K562 (cell line): ENCODE results near the gene FAM204A. TPM values are rescaled to one million over a fixed set of nuclear protein-coding genes. Genes with fewer than 3 reads are reported as not detected.

Experiments used
- ATAC-seq: fragments of 200-7000 bp; cut with Tn5 transposase; 3 replicates; pipeline ENCODE4 v1.9.1; 2020; ENCODE audit warnings: moderate library complexity
- BruUV-seq: library from RNA; stranded (reverse); fragments of 400-500 nt; replicated peaks from 2 replicates; lab custom pipeline; 2021; lab: Mats Ljungman, UMichigan
- CTCF ChIA-PET: fragments of 300-600 bp; formaldehyde crosslinking; extraction: SDS; loops from one replicate; lab custom pipeline; 2021; ENCODE audit warnings: low intra/inter-chr PET ratio; lab: Yijun Ruan, JAX
- POLR2A ChIA-PET: fragments of 300-600, 350-650 bp; sonication (Branson Sonifier 250); formaldehyde crosslinking; extraction: SDS; loops from one replicate; lab custom pipeline; 2021; ENCODE audit warnings: antibody characterized with exemption, inconsistent platforms; lab: Yijun Ruan, JAX
- DNase-seq, 4 experiments: peaks; one replicate each; pipeline versions ENCODE4 v3.0.0 to v3.0.0-alpha.2; 2011 to 2018; ENCODE audit warnings: low spot score in 3 of 4, mixed read lengths in 3 of 4; ENCODE audit errors: extremely low read depth in 1 of 4
- FAIRE-seq: peaks from 2 replicates; lab custom pipeline; 2011; peaks lifted over from hg19 to GRCh38; lab: Jason Lieb, UNC
- H2AFZ ChIP-seq: 2 replicates; pipeline ENCODE4 v1.6.0; 2011; ENCODE audit warnings: low read depth, low read length, control low read depth, inconsistent platforms
- H3K27ac ChIP-seq: fragments of 200-600 bp; 3 replicates; pipeline ENCODE4 v1.8.0; 2011; ENCODE audit warnings: low read depth, mild to moderate bottlenecking, control low read depth, inconsistent platforms, low read length, moderate library complexity, mixed read lengths; ENCODE audit errors: extremely low read depth
- H3K27me3 ChIP-seq, 2 experiments: fragments of 300-600 bp in 1 of 2; 2 replicates in 1 of 2; 3 replicates in 1 of 2; pipeline versions ENCODE4 v1.6.0 to v1.8.0; 2011; ENCODE audit warnings: inconsistent platforms in 2 of 2, low read length in 2 of 2, mild to moderate bottlenecking in 1 of 2, mixed read lengths in 1 of 2, moderate library complexity in 1 of 2; ENCODE audit not compliant: control insufficient read depth in 2 of 2, insufficient read depth in 2 of 2
- H3K36me3 ChIP-seq: fragments of 300-600 bp; 3 replicates; pipeline ENCODE4 v1.8.0; 2011; ENCODE audit warnings: mild to moderate bottlenecking, low read length, inconsistent platforms; ENCODE audit not compliant: control insufficient read depth, insufficient read depth
- H3K4me1 ChIP-seq, 2 experiments: fragments of 200-600 bp in 1 of 2; replicated peaks in 1 of 2; 2 replicates in 1 of 2; 3 replicates in 1 of 2; pipeline versions ENCODE4 v1.5.1 to v1.8.0; 2011; ENCODE audit warnings: inconsistent platforms in 2 of 2, low read length in 2 of 2, mild to moderate bottlenecking in 1 of 2, mixed read lengths in 1 of 2, moderate library complexity in 1 of 2; ENCODE audit not compliant: control insufficient read depth in 2 of 2, insufficient read depth in 2 of 2
- H3K4me2 ChIP-seq: 2 replicates; pipeline ENCODE4 v1.6.1; 2011; ENCODE audit warnings: low read length, control low read depth, inconsistent platforms, mixed read lengths; ENCODE audit not compliant: insufficient read depth
- H3K4me3 ChIP-seq: fragments of 200-600 bp; sonication (generic), shearing (Covaris generic); 2 replicates; pipeline ENCODE4 v1.5.1; 2016; ENCODE audit warnings: control low read depth, inconsistent platforms
- H3K79me2 ChIP-seq: fragments of 200-600 bp; 3 replicates; pipeline ENCODE4 v1.8.0; 2011; ENCODE audit warnings: low read length, inconsistent platforms; ENCODE audit not compliant: control insufficient read depth, insufficient read depth
- H3K9ac ChIP-seq, 2 experiments: 2 replicates each; pipeline versions ENCODE4 v1.6.0 to v1.6.1; 2011; ENCODE audit warnings: low read depth in 2 of 2, low read length in 2 of 2, control low read depth in 1 of 2, inconsistent platforms in 1 of 2, mild to moderate bottlenecking in 1 of 2, mixed read lengths in 1 of 2; ENCODE audit not compliant: insufficient read depth in 1 of 2
- H3K9me1 ChIP-seq: one replicate; pipeline ENCODE4 v1.6.0; 2011; ENCODE audit warnings: inconsistent platforms, mild to moderate bottlenecking, low read length, moderate library complexity; ENCODE audit not compliant: control insufficient read depth, insufficient read depth
- H3K9me3 ChIP-seq: replicated peaks from 2 replicates; pipeline ENCODE4 v1.5.1; 2011; ENCODE audit warnings: low read depth, low read length, inconsistent platforms; ENCODE audit not compliant: control insufficient read depth, insufficient read depth
- H4K20me1 ChIP-seq: replicated peaks from 2 replicates; pipeline ENCODE4 v1.6.1; 2011; ENCODE audit warnings: low read length, inconsistent platforms, mixed read lengths; ENCODE audit not compliant: control insufficient read depth, insufficient read depth
- ESRRA ChIP-seq: fragments of 450-650 bp; IDR thresholded peaks from 2 replicates; pipeline ENCODE4 v1.6.1; 2014; ENCODE audit warnings: low read depth, mild to moderate bottlenecking, moderate library complexity, borderline replicate concordance
- ETS2 ChIP-seq: IDR thresholded peaks from 2 replicates; pipeline ENCODE4 v1.6.1; 2016; ENCODE audit warnings: borderline replicate concordance, missing genetic modification characterization, mild to moderate bottlenecking, moderate library complexity, missing compliant biosample characterization; ENCODE audit not compliant: poor library complexity, severe bottlenecking
- HNRNPH1 ChIP-seq: fragments of 200-400 bp; formaldehyde crosslinking; optimal IDR thresholded peaks from 2 replicates; pipeline ENCODE3; 2017; ENCODE audit warnings: low read depth, mild to moderate bottlenecking, low read length, moderate library complexity
- PHF20 ChIP-seq: fragments of 450-650 bp; IDR thresholded peaks from 2 replicates; pipeline ENCODE4 v1.6.1; 2018; ENCODE audit not compliant: partially characterized antibody
- ZNF324 ChIP-seq: fragments of 250-450 bp; sonication (Bioruptor Pico); IDR thresholded peaks from 2 replicates; pipeline ENCODE4 v1.4.0; 2020; ENCODE audit warnings: mild to moderate bottlenecking
- ZSCAN32 ChIP-seq: fragments of 450-650 bp; formaldehyde crosslinking; IDR thresholded peaks from 2 replicates; pipeline ENCODE4 v1.4.0; 2020; ENCODE audit warnings: mild to moderate bottlenecking, moderate library complexity
- WGBS: fragments of 100-300 bp; shearing (Covaris generic); methylation state at CpG from one replicate; pipeline ENCODE4 v1.1.6; 2016; ENCODE audit warnings: low coverage, mixed read lengths; ENCODE audit not compliant: insufficient coverage; ENCODE audit errors: missing lambda C conversion rate; 5-methylcytosine and 5-hydroxymethylcytosine counted together
- in situ Hi-C: fragments of 300-500 bp; cut with MboI; formaldehyde crosslinking; loops from 4 replicates; pipeline ENCODE4 v1.15.0; 2018; ENCODE audit warnings: inconsistent platforms, mixed read lengths
- intact Hi-C: fragments of 100-400 bp; cut with micrococcal nuclease; formaldehyde crosslinking; loops from 2 replicates; pipeline ENCODE4 v1.14.2; 2022
- polyA plus RNA-seq, 8 experiments: library from polyadenylated mRNA; depleted of rRNA in 4 of 8; stranded (reverse) in 5 of 8; unstranded in 3 of 8; fragments of >200 nt; fragmentation: Nextera tagmentation in 2 of 8; fragmentation: Illumina TruSeq in 1 of 8; extraction: Ambion mirVana in 2 of 8; extraction: Trizol in 1 of 8; gene quantifications; 2 replicates each; pipeline versions ENCODE4 v1.2.1 to v1.2.3, GENCODE V29; 2011 to 2014; ENCODE audit warnings: inconsistent platforms in 1 of 8, missing spikeins in 1 of 8
- total RNA-seq, 7 experiments: library from RNA; depleted of rRNA in 6 of 7; stranded (reverse); fragments of >200 nt in 6 of 7; fragmentation: Illumina TruSeq in 2 of 7; extraction: Trizol in 2 of 7; gene quantifications; 2 replicates each; pipeline versions ENCODE4 v1.2.1 to v1.2.3, GENCODE V29; 2011 to 2021; ENCODE audit warnings: low replicate concordance in 1 of 7
- TF ChIP-seq, protein P1 (sequence below): fragments of 250-450 bp; sonication (Bioruptor Pico); IDR thresholded peaks from 2 replicates; pipeline ENCODE4 v1.6.1; 2021; ENCODE audit warnings: mild to moderate bottlenecking
- TF ChIP-seq, protein P2 (sequence below), 2 experiments: fragments of 200-800 bp in 1 of 2; sonication (Bioruptor generic) in 1 of 2; sonication (generic) in 1 of 2; formaldehyde crosslinking in 1 of 2; IDR thresholded peaks in 1 of 2; conservative IDR thresholded peaks in 1 of 2; 2 replicates each; pipeline versions ENCODE4 v1.5.0 to v1.6.1; 2016 to 2020; ENCODE audit warnings: missing compliant biosample characterization in 1 of 2, missing genetic modification characterization in 1 of 2, missing genetic modification reagents in 1 of 2
- TF ChIP-seq, protein P3 (sequence below): fragments of 450-650 bp; conservative IDR thresholded peaks from 2 replicates; pipeline ENCODE4 v1.6.1; 2016; ENCODE audit warnings: missing genetic modification characterization, low read depth, mild to moderate bottlenecking, missing compliant biosample characterization, moderate library complexity

Gene FAM204A
- total and polyA plus RNA-seq, 9 of the 15 experiments (the other 6 are each of a cell fraction or from before 2014, with no cell fraction given): 29.0 to 64.5 (median 44.9) TPM

DNA sequence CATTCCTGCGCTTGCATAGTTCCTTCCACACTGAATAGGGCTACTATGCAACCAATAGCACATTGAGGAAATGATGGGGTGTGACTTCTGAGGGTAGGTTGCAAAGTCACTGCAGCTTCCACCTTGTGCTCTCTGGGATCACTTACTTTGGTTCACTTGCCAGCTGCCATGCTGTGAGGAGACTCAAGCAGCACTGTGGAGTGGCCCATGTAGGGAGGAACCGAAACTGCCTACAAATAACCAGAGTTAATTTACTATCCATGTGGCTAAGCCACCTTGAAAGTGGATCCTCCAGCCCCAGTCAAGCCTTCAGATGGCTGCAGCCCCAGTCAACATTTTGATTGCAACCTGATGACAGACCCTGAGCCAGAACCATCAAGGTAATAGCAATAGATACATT is 64.3 kb downstream of the FAM204A start:
- Histone ChIP-seq H3K36me3 (no peaks in the 10 kb centered on the region), H3K27me3 (no peaks in the 10 kb centered on the region; a peak in 1 of 5 replicates), H3K4me2 (no peak overlapping the region), H3K79me2 (no peaks in the 10 kb centered on the region), H3K9me1 (no peaks in the 10 kb centered on the region), H3K4me3 (no peak overlapping the region), H3K27ac (no peak overlapping the region), H3K9ac (no peak overlapping the region), H4K20me1 (no peaks in the 10 kb centered on the region), H2AFZ (no peak overlapping the region), H3K4me1 (no peaks in the 10 kb centered on the region), H3K9me3 (no peaks in the 10 kb centered on the region)
- POLR2A ChIA-PET: no interaction called here
- 0% methylated on average over 2 of the region's 2 CpGs for WGBS
- no TSS peak for BruUV-seq
- CTCF ChIA-PET: no interaction called here
- FAIRE-seq: no peak
- in situ Hi-C loops: no loop called here
- DNase-seq: no peak
- no peak for ATAC-seq
- intact Hi-C loops: no loop called here
- TF ChIP-seq PHF20: no peak
- TF ChIP-seq, protein P1, sequence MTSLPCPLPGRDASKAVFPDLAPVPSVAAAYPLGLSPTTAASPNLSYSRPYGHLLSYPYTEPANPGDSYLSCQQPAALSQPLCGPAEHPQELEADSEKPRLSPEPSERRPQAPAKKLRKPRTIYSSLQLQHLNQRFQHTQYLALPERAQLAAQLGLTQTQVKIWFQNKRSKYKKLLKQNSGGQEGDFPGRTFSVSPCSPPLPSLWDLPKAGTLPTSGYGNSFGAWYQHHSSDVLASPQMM (CRISPR knock-in tag): no peak
- TF ChIP-seq HNRNPH1: no peak
- TF ChIP-seq, protein P2, sequence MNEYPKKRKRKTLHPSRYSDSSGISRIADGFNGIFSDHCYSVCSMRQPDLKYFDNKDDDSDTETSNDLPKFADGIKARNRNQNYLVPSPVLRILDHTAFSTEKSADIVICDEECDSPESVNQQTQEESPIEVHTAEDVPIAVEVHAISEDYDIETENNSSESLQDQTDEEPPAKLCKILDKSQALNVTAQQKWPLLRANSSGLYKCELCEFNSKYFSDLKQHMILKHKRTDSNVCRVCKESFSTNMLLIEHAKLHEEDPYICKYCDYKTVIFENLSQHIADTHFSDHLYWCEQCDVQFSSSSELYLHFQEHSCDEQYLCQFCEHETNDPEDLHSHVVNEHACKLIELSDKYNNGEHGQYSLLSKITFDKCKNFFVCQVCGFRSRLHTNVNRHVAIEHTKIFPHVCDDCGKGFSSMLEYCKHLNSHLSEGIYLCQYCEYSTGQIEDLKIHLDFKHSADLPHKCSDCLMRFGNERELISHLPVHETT (CRISPR knock-in tag; conservative IDR thresholded peaks at IDR 0.05 in 1 of 2, IDR thresholded peaks at IDR 0.05 in 1 of 2): no peak
- TF ChIP-seq, protein P3, sequence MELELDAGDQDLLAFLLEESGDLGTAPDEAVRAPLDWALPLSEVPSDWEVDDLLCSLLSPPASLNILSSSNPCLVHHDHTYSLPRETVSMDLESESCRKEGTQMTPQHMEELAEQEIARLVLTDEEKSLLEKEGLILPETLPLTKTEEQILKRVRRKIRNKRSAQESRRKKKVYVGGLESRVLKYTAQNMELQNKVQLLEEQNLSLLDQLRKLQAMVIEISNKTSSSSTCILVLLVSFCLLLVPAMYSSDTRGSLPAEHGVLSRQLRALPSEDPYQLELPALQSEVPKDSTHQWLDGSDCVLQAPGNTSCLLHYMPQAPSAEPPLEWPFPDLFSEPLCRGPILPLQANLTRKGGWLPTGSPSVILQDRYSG (tag): no peak
- no peak for TF ChIP-seq ZNF324
- TF ChIP-seq ETS2 (tag): no peak
- TF ChIP-seq ZSCAN32 (CRISPR knock-in tag): no peak
- TF ChIP-seq ESRRA: no peak
